Measurements from ENCODE around the gene RNF126.
"Not testable (repeated sequence)": the region's sequence is repeated elsewhere in the genome, so short reads cannot be mapped to it uniquely, and the experiment has no call there.

Gene RNF126

GRCh38 chr19:645912-646778 is 16.9 kb downstream of the RNF126 start:
- no peak for DNase-seq

GRCh38 chr19:644789-645188 is 18.2 kb downstream of the RNF126 start:
- no peak for DNase-seq

- no peak for DNase-seq
Measured at GRCh38 chr19:644363-644762, 18.7 kb downstream of the RNF126 start.

GRCh38 chr19:643736-644135 is 19.3 kb downstream of the RNF126 start:
- no peak for DNase-seq

- no peak for DNase-seq
Measured at GRCh38 chr19:642767-643727, 20.0 kb downstream of the RNF126 start.

GRCh38 chr19:641702-642101 is 21.3 kb downstream of the RNF126 start:
- DNase-seq: no peak

- DNase-seq: no peak
Measured at GRCh38 chr19:640606-641189, 22.3 kb downstream of the RNF126 start.

- DNase-seq: no peak
Measured at GRCh38 chr19:640161-640558, 22.9 kb downstream of the RNF126 start.

GRCh38 chr19:639253-640160 is 23.5 kb downstream of the RNF126 start, which contains the start of gene FGF22:
TSS of gene FGF22 (plus strand) at chr19:639879. CDS start at chr19:639926, 47 bp downstream.
- DNase-seq: no peak

- no peak for DNase-seq
Measured at GRCh38 chr19:638906-639252, 24.1 kb downstream of the RNF126 start.

- DNase-seq: no peak
Measured at GRCh38 chr19:634975-635652, 27.9 kb downstream of the RNF126 start.

GRCh38 chr19:633786-634639 is 29.0 kb downstream of the RNF126 start:
- no peak for DNase-seq

- DNase-seq: peak; percentile 89
Measured at GRCh38 chr19:633068-633785, 29.8 kb downstream of the RNF126 start, which contains the start of gene POLRMT. TSS of gene POLRMT (minus strand) at chr19:633537. CDS start at chr19:633512, 25 bp downstream.

- no peak for DNase-seq
Measured at GRCh38 chr19:632579-633067, 30.4 kb downstream of the RNF126 start.

GRCh38 chr19:629961-630714 is 32.9 kb downstream of the RNF126 start:
- no peak for DNase-seq

GRCh38 chr19:629515-629914 is 33.5 kb downstream of the RNF126 start:
- DNase-seq: peak; percentile 19

- DNase-seq: no peak
Measured at GRCh38 chr19:628168-628567, 34.8 kb downstream of the RNF126 start.

GRCh38 chr19:626566-626965 is 36.4 kb downstream of the RNF126 start:
- not testable (repeated sequence) for DNase-seq

GRCh38 chr19:625257-625656 is 37.8 kb downstream of the RNF126 start:
- no peak for DNase-seq

Measured in NCI-H524 treated with DMSO at 0.1 percent for 48 hours (cell line).